ENCODE results near the gene ABCA6.

DNA sequence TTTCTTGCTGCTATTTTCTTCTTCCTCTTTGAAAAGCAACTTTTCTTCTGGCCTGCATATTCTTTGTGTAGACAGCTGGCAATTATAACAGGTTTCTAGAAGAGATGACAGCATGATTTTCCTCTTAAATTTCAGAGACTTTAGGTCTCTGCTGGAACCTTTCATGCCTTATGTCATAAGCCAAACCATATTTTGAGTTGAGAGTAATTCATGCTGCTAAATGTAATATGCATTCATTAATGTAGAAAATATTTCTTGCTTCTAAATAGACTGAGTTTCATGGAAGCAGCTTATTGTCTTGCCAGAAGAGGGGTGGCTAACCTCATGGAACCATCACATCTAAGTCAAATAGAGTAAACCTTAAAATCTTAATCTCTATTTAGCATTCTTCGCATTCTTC lies 55.1 kb downstream of the ABCA6 start:
- TF ChIP-seq, protein P1, sequence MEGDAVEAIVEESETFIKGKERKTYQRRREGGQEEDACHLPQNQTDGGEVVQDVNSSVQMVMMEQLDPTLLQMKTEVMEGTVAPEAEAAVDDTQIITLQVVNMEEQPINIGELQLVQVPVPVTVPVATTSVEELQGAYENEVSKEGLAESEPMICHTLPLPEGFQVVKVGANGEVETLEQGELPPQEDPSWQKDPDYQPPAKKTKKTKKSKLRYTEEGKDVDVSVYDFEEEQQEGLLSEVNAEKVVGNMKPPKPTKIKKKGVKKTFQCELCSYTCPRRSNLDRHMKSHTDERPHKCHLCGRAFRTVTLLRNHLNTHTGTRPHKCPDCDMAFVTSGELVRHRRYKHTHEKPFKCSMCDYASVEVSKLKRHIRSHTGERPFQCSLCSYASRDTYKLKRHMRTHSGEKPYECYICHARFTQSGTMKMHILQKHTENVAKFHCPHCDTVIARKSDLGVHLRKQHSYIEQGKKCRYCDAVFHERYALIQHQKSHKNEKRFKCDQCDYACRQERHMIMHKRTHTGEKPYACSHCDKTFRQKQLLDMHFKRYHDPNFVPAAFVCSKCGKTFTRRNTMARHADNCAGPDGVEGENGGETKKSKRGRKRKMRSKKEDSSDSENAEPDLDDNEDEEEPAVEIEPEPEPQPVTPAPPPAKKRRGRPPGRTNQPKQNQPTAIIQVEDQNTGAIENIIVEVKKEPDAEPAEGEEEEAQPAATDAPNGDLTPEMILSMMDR (optimal IDR thresholded peaks at IDR 0.05 in 1 of 3, IDR thresholded peaks at IDR 0.05 in 1 of 3, conservative IDR thresholded peaks at IDR 0.05 in 1 of 3; ENCODE audit: extremely low read depth in 1 of 3, insufficient read depth in 2 of 3, low read length in 3 of 3), result no peak
- no peak for TF ChIP-seq EZH2 (IDR thresholded peaks at IDR 0.05; ENCODE audit: low read length)

Measured in keratinocyte (primary cell).